GM21526 (cell line): ENCODE measurements around the gene EDIL3.
"Not testable (repeated sequence)": the region's sequence is repeated elsewhere in the genome, so short reads cannot be mapped to it uniquely, and the experiment has no call there.

Experiments
- ATAC-seq: cut with Tn5 transposase; IDR thresholded peaks from one replicate; pipeline ENCODE4 v1.9.1; 2021; ENCODE audit warnings: moderate library complexity; ENCODE audit not compliant: unreplicated experiment, low FRiP score

Gene EDIL3

DNA sequence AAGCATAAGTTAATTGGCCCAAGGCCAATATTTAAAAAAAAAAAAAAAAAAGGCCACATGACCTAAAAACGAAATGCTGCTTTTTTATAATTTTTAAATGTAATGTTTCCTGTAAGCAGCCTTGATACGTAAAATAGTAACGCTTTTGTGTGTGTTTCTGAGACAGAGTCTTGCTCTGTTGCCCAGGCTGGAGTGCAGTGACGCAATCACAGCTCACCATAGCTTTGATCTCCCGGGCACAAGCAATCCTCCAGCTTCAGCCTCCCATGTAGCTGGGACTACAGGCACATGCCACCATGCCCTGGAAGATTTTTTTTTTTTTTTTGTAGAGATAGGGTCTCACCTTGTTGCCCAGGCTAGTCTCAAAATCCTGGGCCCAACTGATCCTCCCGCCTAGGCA is 179.9 kb downstream of the EDIL3 start:
- no peak for ATAC-seq

DNA sequence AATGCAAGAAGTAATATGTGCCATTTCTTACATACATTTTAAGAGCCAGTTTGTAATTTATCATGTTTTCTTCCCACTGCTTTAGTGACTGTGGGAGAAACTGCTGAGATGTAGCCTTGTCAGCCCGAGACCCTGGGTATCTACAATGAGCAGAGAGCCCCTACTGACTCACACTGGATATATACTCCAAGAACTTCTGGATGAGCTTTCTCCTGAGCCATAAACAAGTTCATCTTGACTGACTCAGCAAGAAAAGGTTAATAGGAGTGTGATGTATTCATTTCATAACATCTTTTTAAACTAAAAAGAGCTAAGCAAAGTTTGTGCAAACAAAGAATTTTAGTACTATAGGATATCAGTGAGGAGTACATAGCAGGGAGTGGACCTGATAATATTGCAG is 182.5 kb downstream of the EDIL3 start:
- no peak for ATAC-seq

DNA sequence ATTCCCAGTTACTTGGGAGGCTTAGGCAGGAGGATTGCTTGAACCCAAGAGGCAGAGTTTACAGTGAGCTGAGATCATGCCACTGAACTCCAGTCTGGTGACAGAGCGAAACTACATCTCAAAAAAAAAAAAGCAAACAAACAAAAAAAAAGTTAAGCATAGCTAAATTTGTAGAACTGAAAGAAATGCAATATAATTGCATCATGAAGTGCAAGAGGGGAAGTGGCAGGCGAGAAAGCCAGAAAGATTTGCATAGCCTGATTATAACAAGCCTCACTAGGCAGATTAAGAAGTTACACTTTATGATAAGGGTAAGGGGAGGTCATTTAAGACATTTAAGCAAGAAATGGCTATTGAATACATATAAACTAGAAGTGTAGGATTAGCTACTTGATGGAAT is 187.1 kb downstream of the EDIL3 start:
- ATAC-seq, result peak; percentile 63

- no peak for ATAC-seq
Measured at GRCh38 chr5:84191281-84191680, 193.4 kb downstream of the EDIL3 start.

DNA sequence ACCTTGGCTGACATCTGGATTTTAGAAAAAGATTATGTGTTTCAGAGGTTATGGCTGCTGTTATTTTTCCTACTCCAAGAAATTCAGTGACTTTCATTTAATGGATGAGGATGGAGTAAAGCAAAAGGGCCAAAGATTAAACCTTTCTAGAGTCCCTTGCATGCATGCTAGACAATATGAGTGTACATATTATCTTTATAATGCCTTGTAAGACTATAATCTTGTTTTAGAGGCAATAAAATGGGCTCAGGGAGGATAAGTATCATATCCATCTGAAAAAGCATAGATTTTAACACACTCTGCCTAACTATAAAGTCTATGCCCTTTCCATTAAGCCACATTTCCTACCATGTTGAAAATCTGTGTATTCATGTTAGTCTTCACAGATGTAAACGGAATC is 199.8 kb downstream of the EDIL3 start:
- ATAC-seq, result no peak

GRCh38 chr5:84181093-84181492 is 203.6 kb downstream of the EDIL3 start:
- no peak for ATAC-seq

DNA sequence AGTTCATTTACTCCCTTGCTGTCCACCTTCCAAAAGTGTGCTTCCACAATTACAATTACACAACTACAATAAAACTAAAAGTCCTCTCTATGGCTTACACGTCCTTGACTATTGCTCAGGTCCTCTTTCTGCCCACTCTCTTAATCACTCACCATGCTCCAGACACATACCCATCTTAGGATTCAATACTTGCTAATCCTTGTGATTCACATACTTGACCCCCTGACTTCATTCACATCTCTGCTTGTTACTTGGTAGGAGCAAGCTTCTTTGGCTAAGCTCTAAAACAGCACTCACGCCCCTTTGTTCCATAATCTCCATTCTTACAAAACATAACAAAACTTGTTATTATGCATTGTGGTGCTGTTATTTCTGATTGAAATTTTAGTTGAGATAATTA is 215.8 kb downstream of the EDIL3 start:
- ATAC-seq, result no peak

GRCh38 chr5:84163671-84164070 is 221.0 kb downstream of the EDIL3 start:
- no peak for ATAC-seq

DNA sequence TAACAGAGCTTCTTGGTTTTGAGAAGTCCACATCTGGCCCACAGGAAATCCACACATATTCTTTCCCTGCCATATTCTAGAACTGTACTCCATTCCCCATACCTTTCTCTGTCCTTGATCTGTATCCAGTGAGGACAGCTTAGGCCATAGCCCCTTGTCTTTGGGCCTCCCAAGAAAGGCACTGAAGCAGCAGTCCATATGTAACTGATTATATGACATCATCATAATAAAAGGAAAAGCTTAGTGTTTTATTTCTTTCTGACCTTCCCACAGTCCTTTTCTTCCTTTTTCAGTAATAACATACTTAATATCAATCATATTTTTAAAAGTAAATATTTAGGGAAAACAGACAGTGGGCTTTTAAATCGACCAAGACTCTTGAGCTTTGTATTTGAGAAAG is 222.0 kb downstream of the EDIL3 start:
- no peak for ATAC-seq

GRCh38 chr5:84160650-84161049 is 224.0 kb downstream of the EDIL3 start:
- ATAC-seq, result not testable (repeated sequence)

DNA sequence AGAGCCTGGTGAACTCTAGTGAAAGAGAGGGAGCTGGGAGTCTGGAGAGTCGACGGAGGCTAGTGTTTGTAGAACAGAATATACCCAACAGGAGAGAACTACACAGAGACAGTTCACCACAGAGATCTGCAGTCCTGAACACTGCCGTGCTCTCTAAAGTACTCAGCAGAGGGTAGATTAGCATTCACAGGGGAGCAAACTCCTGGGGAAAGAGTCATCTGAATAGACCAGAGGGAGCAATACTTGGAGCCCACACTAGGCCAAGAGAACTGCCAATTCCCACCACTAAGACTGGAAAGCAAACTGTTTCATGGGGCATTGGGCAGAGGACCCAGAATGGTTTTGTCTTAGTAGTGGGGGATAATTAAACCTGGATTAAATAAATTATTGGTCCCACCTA is 235.6 kb downstream of the EDIL3 start:
- ATAC-seq, result no peak

DNA sequence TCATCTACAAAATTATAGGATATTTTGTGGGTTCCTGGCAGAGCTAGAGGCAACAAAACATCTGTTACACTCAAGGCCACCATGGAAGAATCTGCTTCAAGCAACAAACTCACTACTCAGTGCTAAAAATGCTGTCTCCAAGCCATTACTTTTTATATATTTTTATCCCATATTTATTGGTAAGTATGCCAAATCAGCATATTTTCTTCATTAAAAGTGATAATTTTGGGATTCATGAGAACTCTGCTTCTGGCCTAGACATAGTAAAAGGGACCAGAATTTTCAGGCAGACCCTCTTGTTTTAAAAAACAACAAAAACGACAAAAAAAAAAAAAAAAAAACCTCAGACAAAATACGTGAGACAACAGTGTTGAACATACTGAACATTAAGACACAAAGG is 236.0 kb downstream of the EDIL3 start:
- ATAC-seq, result no peak

- ATAC-seq, result no peak
Measured at GRCh38 chr5:84137541-84137940, 247.1 kb downstream of the EDIL3 start.

GRCh38 chr5:84131372-84131771 is 253.3 kb downstream of the EDIL3 start:
- no peak for ATAC-seq

DNA sequence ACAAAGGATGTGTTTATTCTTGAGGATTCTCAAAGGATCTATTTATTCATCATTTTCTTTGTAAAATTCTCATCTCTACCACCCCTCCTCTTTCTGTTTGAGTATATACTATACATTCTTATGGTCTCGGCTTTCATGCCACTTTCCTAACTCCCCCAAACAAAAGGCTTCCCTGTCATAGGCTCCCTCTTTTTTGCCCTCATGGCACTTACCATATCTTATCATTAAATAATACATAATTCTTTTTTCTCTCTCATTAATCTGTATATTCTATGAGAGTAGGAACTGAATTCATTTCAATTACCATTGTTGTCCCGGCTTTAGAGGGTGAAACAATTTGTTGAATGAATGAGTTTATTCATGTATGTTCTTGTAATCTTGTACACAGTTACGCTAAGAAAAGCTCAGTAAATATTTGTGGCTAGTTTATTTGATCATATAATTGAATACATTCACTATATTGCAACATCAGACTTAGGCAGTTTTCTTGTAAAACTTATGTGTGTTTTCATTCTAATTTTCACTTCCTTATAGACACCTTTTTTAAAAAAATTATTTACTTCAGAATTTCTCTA is 254.6 kb downstream of the EDIL3 start:
- no peak for ATAC-seq

DNA sequence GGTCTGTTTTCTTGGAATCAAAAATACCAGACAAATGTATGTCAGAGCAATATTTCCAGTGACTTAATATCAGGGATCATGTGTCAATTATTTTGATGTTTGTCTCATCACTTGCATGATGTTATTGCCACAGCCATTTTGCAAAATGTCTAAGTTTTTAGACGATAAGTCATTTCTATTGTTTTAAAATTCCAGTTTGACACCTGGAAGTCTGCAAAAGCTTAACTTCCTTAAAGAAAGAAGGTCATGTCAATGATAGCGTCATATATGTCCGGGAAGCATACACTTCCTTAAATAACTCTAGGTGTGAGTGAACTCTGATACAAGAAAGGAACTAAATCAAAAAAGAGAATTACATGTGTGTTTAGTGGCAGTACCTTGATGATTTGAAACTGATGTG is 259.5 kb downstream of the EDIL3 start:
- ATAC-seq, result no peak

DNA sequence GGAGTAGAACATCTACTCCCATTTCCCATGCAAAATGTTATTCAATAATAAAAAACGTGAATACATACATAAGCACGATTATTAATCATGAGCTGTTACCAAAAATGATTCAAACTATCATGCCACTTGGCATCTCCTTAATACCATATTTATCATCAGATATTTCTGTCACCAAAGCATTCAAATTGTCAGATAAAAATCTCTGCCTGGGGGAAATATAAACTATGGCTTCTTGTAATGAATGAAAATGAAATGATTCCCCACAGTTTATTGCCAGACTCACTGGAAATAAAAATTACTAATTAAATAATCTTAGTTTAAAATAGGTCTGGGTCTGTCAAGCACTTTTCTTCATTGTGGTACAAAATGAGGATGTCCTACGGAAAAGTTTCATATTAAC is 265.4 kb downstream of the EDIL3 start:
- ATAC-seq, result no peak

- ATAC-seq, result no peak
Measured at GRCh38 chr5:84118551-84118950, 266.1 kb downstream of the EDIL3 start.

DNA sequence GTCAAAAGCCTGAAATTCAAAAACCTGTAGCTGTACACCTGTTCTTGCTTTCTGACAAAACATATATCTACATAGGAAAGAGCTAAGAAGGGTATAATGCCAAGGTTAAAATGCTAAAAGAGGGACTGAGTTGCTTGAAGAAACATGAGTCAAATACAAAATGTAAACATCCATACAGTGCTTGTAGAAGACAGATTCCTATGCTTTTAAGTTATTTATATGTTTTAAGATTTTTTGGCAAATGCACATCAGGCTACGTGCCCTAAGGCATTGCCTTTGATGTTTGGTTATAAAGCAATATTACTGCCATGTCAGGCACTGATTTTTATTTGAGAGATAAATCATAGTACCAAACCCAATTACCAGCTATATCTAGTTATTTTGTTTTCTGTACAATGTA is 269.0 kb downstream of the EDIL3 start:
- ATAC-seq, result no peak

GRCh38 chr5:84113246-84114105 is 271.2 kb downstream of the EDIL3 start:
- no peak for ATAC-seq

- ATAC-seq, result no peak
Measured at GRCh38 chr5:84092738-84093137, 291.9 kb downstream of the EDIL3 start.

DNA sequence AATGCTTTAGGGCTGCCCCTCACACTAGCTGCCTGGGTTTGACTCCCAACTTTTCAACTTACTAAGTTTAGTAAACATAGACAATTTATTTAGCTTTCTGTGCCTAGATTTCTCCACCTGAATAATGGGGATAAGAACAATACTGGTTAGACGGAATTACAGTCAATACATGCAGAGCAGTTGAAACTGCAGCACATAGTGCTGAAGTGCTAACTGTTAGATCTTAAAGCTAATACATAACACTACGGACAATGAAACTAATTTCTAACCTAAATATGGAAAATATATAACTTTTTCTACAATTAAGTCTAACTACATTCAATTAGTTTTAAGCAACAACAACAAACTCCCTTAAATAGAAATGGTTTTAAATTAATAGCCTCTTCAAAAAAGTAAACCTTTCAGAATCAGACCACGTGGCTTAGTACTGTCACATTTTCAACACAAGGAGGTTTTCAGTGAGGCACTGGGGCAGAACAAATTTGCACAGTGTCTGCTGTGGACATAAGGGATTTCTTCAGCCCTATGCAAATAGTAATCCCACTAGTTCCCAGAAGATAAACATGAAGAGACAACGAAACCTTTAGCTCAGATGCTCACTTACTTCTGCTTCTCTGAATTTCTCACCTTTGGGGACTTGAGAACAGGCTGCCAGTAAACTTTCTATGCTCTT is 293.4 kb downstream of the EDIL3 start:
- no peak for ATAC-seq
